Activated CD4-positive, alpha-beta T cell treated with anti-CD3 and anti-CD28 coated beads for 1 hour (primary cell): Measurements from ENCODE around the gene KRTAP9-6.
"Not testable (repeated sequence)": the region's sequence is repeated elsewhere in the genome, so short reads cannot be mapped to it uniquely, and the experiment has no call there.

Source experiments
- DNase-seq: peaks from one replicate; pipeline ENCODE4 v3.0.0-alpha.2; 2020

The KRTAP9-6 gene

GRCh38 chr17:41271858-41272257 is 6.7 kb downstream of the KRTAP9-6 start:
- DNase-seq, result no peak

- DNase-seq, result not testable (repeated sequence)
Measured at GRCh38 chr17:41275648-41276190, 10.5 kb downstream of the KRTAP9-6 start, which contains the start of gene KRTAP9-7. Gene KRTAP9-7, plus strand, starts transcription at chr17:41275698. Its CDS starts 0 bp downstream, at chr17:41275698.

GRCh38 chr17:41278176-41278955 is 13.2 kb downstream of the KRTAP9-6 start:
- no peak for DNase-seq

GRCh38 chr17:41284043-41284442 is 18.9 kb downstream of the KRTAP9-6 start:
- DNase-seq, result no peak

GRCh38 chr17:41284546-41284945 is 19.4 kb downstream of the KRTAP9-6 start:
- no peak for DNase-seq

GRCh38 chr17:41287050-41287449 is 21.9 kb downstream of the KRTAP9-6 start:
- no peak for DNase-seq

- no peak for DNase-seq
Measured at GRCh38 chr17:41294016-41294415, 28.8 kb downstream of the KRTAP9-6 start.

GRCh38 chr17:41296846-41297245 is 31.7 kb downstream of the KRTAP9-6 start:
- DNase-seq, result no peak

- DNase-seq, result no peak
Measured at GRCh38 chr17:41298458-41299135, 33.4 kb downstream of the KRTAP9-6 start.

- no peak for DNase-seq
Measured at GRCh38 chr17:41301204-41301790, 36.1 kb downstream of the KRTAP9-6 start.

GRCh38 chr17:41301916-41302901 is 37.0 kb downstream of the KRTAP9-6 start, which contains the start of gene KRTAP29-1:
Gene KRTAP29-1, minus strand, starts transcription at chr17:41302851. Its CDS starts 0 bp downstream, at chr17:41302851.
- DNase-seq, result no peak

- DNase-seq, result no peak
Measured at GRCh38 chr17:41302981-41303380, 37.8 kb downstream of the KRTAP9-6 start.

- DNase-seq, result no peak
Measured at GRCh38 chr17:41304091-41304490, 38.9 kb downstream of the KRTAP9-6 start.

- DNase-seq, result no peak
Measured at GRCh38 chr17:41307647-41308046, 42.5 kb downstream of the KRTAP9-6 start.

GRCh38 chr17:41308251-41308917 is 43.2 kb downstream of the KRTAP9-6 start:
- DNase-seq, result peak; percentile 68

- DNase-seq, result no peak
Measured at GRCh38 chr17:41308918-41309359, 43.8 kb downstream of the KRTAP9-6 start, which contains the start of gene KRTAP16-1. Gene KRTAP16-1, minus strand, starts transcription at chr17:41309309. Its CDS starts 56 bp downstream, at chr17:41309253.

GRCh38 chr17:41311111-41311510 is 45.9 kb downstream of the KRTAP9-6 start:
- DNase-seq, result no peak

GRCh38 chr17:41315204-41315794 is 50.1 kb downstream of the KRTAP9-6 start, which contains the start of gene KRTAP17-1:
Gene KRTAP17-1, minus strand, starts transcription at chr17:41315710. Its CDS starts 60 bp downstream, at chr17:41315650.
- no peak for DNase-seq
